IMR-90 (cell line): ENCODE measurements around the gene BTG2. TPM values are rescaled to one million over a fixed set of nuclear protein-coding genes. Genes with fewer than 3 reads are reported as not detected.
A peak's percentile ranks its signal among the peaks of the same experiment; 100 is the strongest.

ENCODE experiments used
- ATAC-seq: fragments of 200-7000 bp; cut with Tn5 transposase; 2 replicates; pipeline ENCODE4 v1.9.1; 2020; ENCODE audit warnings: low read depth, mild to moderate bottlenecking, moderate library complexity
- BruUV-seq: library from RNA; stranded (reverse); fragments of 400-500 nt; replicated peaks from 2 replicates; lab custom pipeline; 2021; lab: Mats Ljungman, UMichigan
- CTCF ChIA-PET: fragments of 300-600 bp; formaldehyde crosslinking; extraction: SDS; loops from one replicate; lab custom pipeline; 2021; ENCODE audit warnings: antibody characterized with exemption; lab: Yijun Ruan, JAX
- POLR2A ChIA-PET: fragments of 300-600 bp; sonication (Branson Sonifier 250); formaldehyde crosslinking; loops from one replicate; lab custom pipeline; 2022; ENCODE audit warnings: antibody characterized with exemption; ENCODE audit not compliant: unreplicated experiment; lab: Charles Lee
- DNase-seq: peaks from one replicate; pipeline ENCODE4 v3.0.0; 2013
- H2AFZ ChIP-seq: replicated peaks from 2 replicates; pipeline ENCODE3; 2013; ENCODE audit warnings: low read length, mild to moderate bottlenecking; ENCODE audit not compliant: poor library complexity
- H2AK5ac ChIP-seq: 2 replicates; pipeline ENCODE4 v1.6.1; 2013; ENCODE audit warnings: low read depth, low read length, inconsistent platforms
- H2AK9ac ChIP-seq: replicated peaks from 2 replicates; pipeline ENCODE3; 2013; ENCODE audit warnings: mild to moderate bottlenecking, low read depth, low read length, moderate library complexity; ENCODE audit not compliant: poor library complexity
- H2BK120ac ChIP-seq: 2 replicates; pipeline ENCODE4 v1.6.1; 2013; ENCODE audit warnings: low read depth, low read length, inconsistent platforms
- H2BK15ac ChIP-seq: 3 replicates; pipeline ENCODE4 v1.6.1; 2013; ENCODE audit warnings: low read depth, low read length, inconsistent platforms
- H2BK20ac ChIP-seq: 2 replicates; pipeline ENCODE4 v1.6.1; 2013; ENCODE audit warnings: low read depth, mild to moderate bottlenecking, inconsistent platforms, low read length, moderate library complexity
- H2BK5ac ChIP-seq: 2 replicates; pipeline ENCODE4 v1.6.1; 2013; ENCODE audit warnings: mild to moderate bottlenecking, low read depth, low read length, inconsistent platforms; ENCODE audit not compliant: poor library complexity, severe bottlenecking
- H3K14ac ChIP-seq: replicated peaks from 2 replicates; pipeline ENCODE4 v1.6.1; 2013; ENCODE audit warnings: low read depth, low read length, inconsistent platforms
- H3K18ac ChIP-seq: 2 replicates; pipeline ENCODE4 v1.6.1; 2013; ENCODE audit warnings: low read depth, low read length, control low read depth
- H3K23ac ChIP-seq: 2 replicates; pipeline ENCODE4 v1.6.1; 2013; ENCODE audit warnings: low read depth, low read length, inconsistent platforms
- H3K27ac ChIP-seq: 2 replicates; pipeline ENCODE4 v1.5.1; 2013; ENCODE audit warnings: mild to moderate bottlenecking, control low read depth, low read length; ENCODE audit not compliant: insufficient read depth
- H3K27me3 ChIP-seq: 2 replicates; pipeline ENCODE4 v1.6.1; 2013; ENCODE audit warnings: low read length; ENCODE audit not compliant: control insufficient read depth, insufficient read depth
- H3K36me3 ChIP-seq: 2 replicates; pipeline ENCODE4 v1.6.1; 2013; ENCODE audit warnings: low read length, mixed read lengths; ENCODE audit not compliant: control insufficient read depth, insufficient read depth
- H3K4ac ChIP-seq: 2 replicates; pipeline ENCODE4 v1.6.1; 2013; ENCODE audit warnings: low read depth, low read length, inconsistent platforms
- H3K4me1 ChIP-seq: 2 replicates; pipeline ENCODE4 v1.6.1; 2013; ENCODE audit warnings: low read length, mixed read lengths; ENCODE audit not compliant: control insufficient read depth, insufficient read depth
- H3K4me2 ChIP-seq: 2 replicates; pipeline ENCODE4 v1.6.1; 2013; ENCODE audit warnings: low read depth, mild to moderate bottlenecking, control low read depth, low read length, moderate library complexity
- H3K4me3 ChIP-seq: 2 replicates; pipeline ENCODE4 v1.5.1; 2013; ENCODE audit warnings: low read depth, mild to moderate bottlenecking, control low read depth, low read length, moderate library complexity; ENCODE audit not compliant: insufficient read depth
- H3K56ac ChIP-seq: 2 replicates; pipeline ENCODE4 v1.6.1; 2013; ENCODE audit warnings: low read length, inconsistent platforms; ENCODE audit not compliant: insufficient read depth; ENCODE audit errors: extremely low read depth
- H3K79me1 ChIP-seq, 2 experiments: 2 replicates each; pipeline ENCODE4 v1.6.1; 2013; ENCODE audit warnings: low read length in 2 of 2, inconsistent platforms in 1 of 2, low read depth in 1 of 2
- H3K9ac ChIP-seq: 2 replicates; pipeline ENCODE4 v1.6.1; 2013; ENCODE audit warnings: low read depth, low read length, control low read depth
- H3K9me1 ChIP-seq: 2 replicates; pipeline ENCODE4 v1.6.1; 2013; ENCODE audit warnings: low read length, inconsistent platforms; ENCODE audit not compliant: insufficient read depth
- H3K9me3 ChIP-seq: 2 replicates; pipeline ENCODE4 v1.6.1; 2013; ENCODE audit warnings: low read length; ENCODE audit not compliant: control insufficient read depth, insufficient read depth
- H4K20me1 ChIP-seq: 2 replicates; pipeline ENCODE4 v1.6.1; 2013; ENCODE audit warnings: low read length, inconsistent platforms; ENCODE audit not compliant: insufficient read depth
- H4K5ac ChIP-seq: 2 replicates; pipeline ENCODE4 v1.6.1; 2013; ENCODE audit warnings: mild to moderate bottlenecking, low read depth, low read length, control low read depth
- H4K8ac ChIP-seq, 2 experiments: 2 replicates each; pipeline ENCODE4 v1.6.1; 2013; ENCODE audit warnings: low read depth in 2 of 2, low read length in 2 of 2, control low read depth in 1 of 2, inconsistent platforms in 1 of 2
- H4K91ac ChIP-seq: 2 replicates; pipeline ENCODE4 v1.6.1; 2013; ENCODE audit warnings: low read depth, low read length, inconsistent platforms; ENCODE audit not compliant: insufficient read depth
- BHLHE40 ChIP-seq: fragments of 150-350 bp; IDR thresholded peaks from 2 replicates; pipeline ENCODE4 v1.6.1; 2016; ENCODE audit warnings: mild to moderate bottlenecking, low read depth, low read length
- CEBPB ChIP-seq: IDR thresholded peaks from 2 replicates; pipeline ENCODE4 v1.6.1; 2012; ENCODE audit warnings: low read depth, low read length, improper control_type of control experiment
- CTCF ChIP-seq: conservative IDR thresholded peaks from 2 replicates; pipeline ENCODE4 v1.5.1; 2012; ENCODE audit warnings: mild to moderate bottlenecking, low read depth, low read length, improper control_type of control experiment
- FOS ChIP-seq: fragments of 150-350 bp; IDR thresholded peaks from 2 replicates; pipeline ENCODE4 v1.6.1; 2016; ENCODE audit warnings: low read depth, low read length
- MAZ ChIP-seq: IDR thresholded peaks from 2 replicates; pipeline ENCODE4 v1.6.1; 2012; ENCODE audit warnings: low read depth, mild to moderate bottlenecking, low read length, improper control_type of control experiment, moderate library complexity, borderline replicate concordance
- MXI1 ChIP-seq: IDR thresholded peaks from 2 replicates; pipeline ENCODE4 v1.6.1; 2012; ENCODE audit warnings: low read depth, mild to moderate bottlenecking, low read length, moderate library complexity, borderline replicate concordance
- POLR2A ChIP-seq: IDR thresholded peaks from 2 replicates; pipeline ENCODE4 v1.6.1; 2012; ENCODE audit warnings: mild to moderate bottlenecking, low read depth, low read length
- RAD21 ChIP-seq: IDR thresholded peaks from 2 replicates; pipeline ENCODE4 v1.6.1; 2012; ENCODE audit warnings: low read length, improper control_type of control experiment
- RCOR1 ChIP-seq: IDR thresholded peaks from 2 replicates; pipeline ENCODE4 v1.6.1; 2012; ENCODE audit warnings: mild to moderate bottlenecking, low read length, improper control_type of control experiment; ENCODE audit not compliant: insufficient replicate concordance
- RFX5 ChIP-seq: IDR thresholded peaks from 2 replicates; pipeline ENCODE4 v1.8.0; 2012; ENCODE audit warnings: low read depth, mild to moderate bottlenecking, low read length, moderate library complexity
- SMC3 ChIP-seq: fragments of 150-350 bp; IDR thresholded peaks from 2 replicates; pipeline ENCODE4 v1.6.1; 2016; ENCODE audit warnings: low read depth, mild to moderate bottlenecking, antibody characterized with exemption, low read length, moderate library complexity
- USF2 ChIP-seq: fragments of 150-350 bp; IDR thresholded peaks from 2 replicates; pipeline ENCODE4 v1.6.1; 2017; ENCODE audit warnings: mild to moderate bottlenecking, antibody characterized with exemption, low read length, low read depth
- WGBS, 2 experiments: methylation state at CpG; one replicate each; pipeline versions ENCODE4 v1.1.5 to v1.1.7; 2013; ENCODE audit warnings: missing lambda C conversion rate in 2 of 2; ENCODE audit not compliant: insufficient read length in 1 of 2; ENCODE audit errors: extremely low coverage in 2 of 2; 5-methylcytosine and 5-hydroxymethylcytosine counted together
- dilution Hi-C: fragments of 300-500 bp; cut with HindIII; formaldehyde crosslinking; loops from one replicate; pipeline ENCODE4 v1.14.3; 2018; ENCODE audit warnings: low sequenced_read_pairs; ENCODE audit not compliant: unreplicated experiment
- in situ Hi-C: fragments of 300-500 bp; cut with MboI; formaldehyde crosslinking; loops from 3 replicates; pipeline ENCODE4 v1.14.3; 2019; ENCODE audit warnings: low sequenced_read_pairs, inconsistent platforms, mixed read lengths
- intact Hi-C: fragments of 100-400 bp; cut with micrococcal nuclease; formaldehyde crosslinking; loops from 2 replicates; pipeline ENCODE4 v1.10.0; 2022
- polyA plus RNA-seq, 3 experiments: library from polyadenylated mRNA; depleted of rRNA; stranded (reverse); fragments of >200 nt; gene quantifications; 2 replicates each; pipeline ENCODE4 v1.2.3, GENCODE V29; 2012; ENCODE audit warnings: low replicate concordance in 1 of 3
- total RNA-seq: library from RNA; depleted of rRNA; stranded (reverse); fragments of >200 nt; gene quantifications from 2 replicates; pipeline ENCODE4 v1.2.3, GENCODE V29; 2012
- TF ChIP-seq, protein P1 (sequence below): fragments of 150-350 bp; IDR thresholded peaks from 2 replicates; pipeline ENCODE4 v1.6.1; 2016; ENCODE audit warnings: low read depth, mild to moderate bottlenecking, low read length, moderate library complexity, borderline replicate concordance

BTG2 gene
- total and polyA plus RNA-seq, 2 of the 4 experiments (the other 2 are of a cell fraction): 8.4 to 18.8 TPM

DNA sequence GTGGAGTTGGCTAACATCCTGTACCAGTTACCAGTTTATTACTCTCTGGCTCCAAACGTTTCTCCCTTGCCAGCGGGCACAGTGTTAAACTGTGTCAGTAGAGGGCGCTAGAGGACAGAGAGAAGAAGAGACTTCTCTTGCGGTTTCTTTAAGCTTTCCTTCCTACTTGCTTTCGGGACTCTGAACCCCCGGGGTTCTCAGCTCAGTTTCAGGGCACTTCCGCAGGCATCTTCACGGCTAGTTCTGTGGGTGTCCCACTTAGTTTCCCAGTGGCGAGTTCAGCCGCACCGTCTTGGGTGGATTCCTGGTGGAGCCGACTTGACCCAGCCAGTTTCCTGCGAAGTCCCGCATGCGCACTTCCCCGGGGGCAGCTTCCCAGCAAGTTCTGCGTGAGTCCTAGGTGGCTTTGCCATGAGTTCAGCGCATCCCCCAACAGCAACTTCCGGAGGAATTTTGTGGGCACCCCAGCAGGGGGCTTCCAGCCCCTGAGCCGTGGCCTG, 37.9 kb upstream of the BTG2 start (continued):
- peak; percentile 73 for TF ChIP-seq RAD21

GRCh38 chr1:203267912-203268311, 37.4 kb upstream of the BTG2 start:
- ChIA-PET CTCF (interaction anchor here (0.5 to 2.7 kb wide), 38 partner anchors 10 to 529 kb away, joined by 3 to 21 read pairs (median 4); partner anchors contain the start of genes BTG2 and FMOD), POLR2A (no interaction called here)
- H3K4ac ChIP-seq: peak overlapping the region; percentile 48
- peaks cover 13% of the 10 kb centered on the region for H3K27me3 ChIP-seq
- H3K4me1 ChIP-seq: no peaks in the 10 kb centered on the region
- H4K8ac ChIP-seq: peak overlapping the region; percentile 64 to 97
- peak overlapping the region; percentile 95 for H2AFZ ChIP-seq
- H3K23ac ChIP-seq: no peak overlapping the region
- peak overlapping the region; percentile 48 for H2AK9ac ChIP-seq
- peak overlapping the region; percentile 11; the same call in 1 of the 2 replicates for H3K9ac ChIP-seq
- H3K14ac ChIP-seq: peak overlapping the region; percentile 90; the same call in 1 of the 2 replicates
- H2AK5ac ChIP-seq: no peak overlapping the region
- H3K56ac ChIP-seq: no peak overlapping the region
- H4K5ac ChIP-seq: peak overlapping the region; percentile 71
- no peaks in the 10 kb centered on the region for H4K20me1 ChIP-seq
- H2BK20ac ChIP-seq: no peak overlapping the region
- peak overlapping the region; percentile 53 for H3K4me2 ChIP-seq
- no peak overlapping the region for H2BK15ac ChIP-seq
- peak overlapping the region; percentile 59 for H3K4me3 ChIP-seq
- H4K91ac ChIP-seq: peak overlapping the region; percentile 19; the same call in 1 of the 2 replicates
- 0 out of 2 replicates have a peak overlapping the region, but pooled peaks have one; percentile 2 for H3K18ac ChIP-seq
- intact Hi-C loops (loop anchor here (1.0 to 5.0 kb wide), 2 partner anchors 70 to 151 kb away; no protein-coding TSS in a partner anchor), dilution Hi-C loops (no loop called here), in situ Hi-C loops (no loop called here)
- no peaks in the 10 kb centered on the region for H3K36me3 ChIP-seq
- no peak overlapping the region for H3K27ac ChIP-seq
- no peaks in the 10 kb centered on the region for H3K79me1 ChIP-seq
- WGBS, 2 experiments: 56% methylated on average over 3 of the region's 15 CpGs; no CpG with 5 or more reads in 1 of the 2 experiments
- ATAC-seq (no peak), DNase-seq (no peak)
- H3K9me3 ChIP-seq: no peaks in the 10 kb centered on the region
- H2BK5ac ChIP-seq: no peak overlapping the region
- BruUV-seq: no TSS peak
- no peaks in the 10 kb centered on the region for H3K9me1 ChIP-seq
- H2BK120ac ChIP-seq: peak overlapping the region; percentile 65; the same call in 1 of the 2 replicates
- TF ChIP-seq POLR2A (no peak), RCOR1 (no peak), RFX5 (no peak), SMC3 (no peak), FOS (no peak), CTCF (no peak), CEBPB (no peak), USF2 (no peak), BHLHE40 (no peak), MAZ (no peak), MXI1 (no peak)
- TF ChIP-seq, protein P1, sequence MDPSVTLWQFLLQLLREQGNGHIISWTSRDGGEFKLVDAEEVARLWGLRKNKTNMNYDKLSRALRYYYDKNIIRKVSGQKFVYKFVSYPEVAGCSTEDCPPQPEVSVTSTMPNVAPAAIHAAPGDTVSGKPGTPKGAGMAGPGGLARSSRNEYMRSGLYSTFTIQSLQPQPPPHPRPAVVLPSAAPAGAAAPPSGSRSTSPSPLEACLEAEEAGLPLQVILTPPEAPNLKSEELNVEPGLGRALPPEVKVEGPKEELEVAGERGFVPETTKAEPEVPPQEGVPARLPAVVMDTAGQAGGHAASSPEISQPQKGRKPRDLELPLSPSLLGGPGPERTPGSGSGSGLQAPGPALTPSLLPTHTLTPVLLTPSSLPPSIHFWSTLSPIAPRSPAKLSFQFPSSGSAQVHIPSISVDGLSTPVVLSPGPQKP: no peak
